GM23338 (cell line): Measurements from ENCODE around the gene COL4A1.

Experiments
- CREB1 ChIP-seq: fragments of 250-450 bp; sonication (Bioruptor Pico); IDR thresholded peaks from 2 replicates; pipeline ENCODE4 v1.5.0; 2020; ENCODE audit warnings: low read depth, mild to moderate bottlenecking, moderate library complexity
- EZH2 ChIP-seq: fragments of 200-600 bp; sonication (generic); IDR thresholded peaks from one replicate; pipeline ENCODE4 v1.8.0; 2017; ENCODE audit warnings: antibody characterized with exemption, mild to moderate bottlenecking, low read depth; ENCODE audit not compliant: unreplicated experiment
- EZH2phosphoT487 ChIP-seq: fragments of 200-600 bp; sonication (generic); IDR thresholded peaks from one replicate; pipeline ENCODE4 v1.8.1; 2018; ENCODE audit warnings: antibody characterized with exemption; ENCODE audit not compliant: unreplicated experiment
- JUNB ChIP-seq: IDR thresholded peaks from one replicate; pipeline ENCODE4 v1.6.1; 2016; ENCODE audit warnings: antibody characterized with exemption; ENCODE audit not compliant: unreplicated experiment
- POLR2AphosphoS5 ChIP-seq: IDR thresholded peaks from 2 replicates; pipeline ENCODE4 v1.6.1; 2016; ENCODE audit warnings: antibody characterized with exemption, low read depth
- STAT1 ChIP-seq: IDR thresholded peaks from one replicate; pipeline ENCODE4 v1.6.1; 2016; ENCODE audit warnings: antibody characterized with exemption; ENCODE audit not compliant: unreplicated experiment
- ZNF331 ChIP-seq: fragments of 250-450 bp; sonication (Bioruptor Pico); IDR thresholded peaks from 2 replicates; pipeline ENCODE4 v1.5.0; 2020; ENCODE audit warnings: low read depth, mild to moderate bottlenecking, moderate library complexity
- TF ChIP-seq, protein P1 (sequence below), 2 experiments: fragments of 200-600 bp in 1 of 2; sonication (generic) in 1 of 2; conservative IDR thresholded peaks; 2 replicates each; pipeline versions ENCODE4 v1.5.1 to v1.6.1; 2016 to 2017; ENCODE audit warnings: antibody characterized with exemption in 2 of 2, low read depth in 2 of 2, mild to moderate bottlenecking in 2 of 2, moderate library complexity in 1 of 2
- TF ChIP-seq, protein P2 (sequence below): IDR thresholded peaks from one replicate; pipeline ENCODE4 v1.6.1; 2018; ENCODE audit warnings: antibody characterized with exemption; ENCODE audit not compliant: unreplicated experiment
- TF ChIP-seq, protein P3 (sequence below): IDR thresholded peaks from 2 replicates; pipeline ENCODE4 v1.6.1; 2016; ENCODE audit warnings: antibody characterized with exemption
- TF ChIP-seq, protein P4 (sequence below): fragments of 250-450 bp; sonication (Bioruptor Pico); IDR thresholded peaks from 2 replicates; pipeline ENCODE4 v1.5.0; 2020; ENCODE audit warnings: mild to moderate bottlenecking, moderate library complexity

DNA sequence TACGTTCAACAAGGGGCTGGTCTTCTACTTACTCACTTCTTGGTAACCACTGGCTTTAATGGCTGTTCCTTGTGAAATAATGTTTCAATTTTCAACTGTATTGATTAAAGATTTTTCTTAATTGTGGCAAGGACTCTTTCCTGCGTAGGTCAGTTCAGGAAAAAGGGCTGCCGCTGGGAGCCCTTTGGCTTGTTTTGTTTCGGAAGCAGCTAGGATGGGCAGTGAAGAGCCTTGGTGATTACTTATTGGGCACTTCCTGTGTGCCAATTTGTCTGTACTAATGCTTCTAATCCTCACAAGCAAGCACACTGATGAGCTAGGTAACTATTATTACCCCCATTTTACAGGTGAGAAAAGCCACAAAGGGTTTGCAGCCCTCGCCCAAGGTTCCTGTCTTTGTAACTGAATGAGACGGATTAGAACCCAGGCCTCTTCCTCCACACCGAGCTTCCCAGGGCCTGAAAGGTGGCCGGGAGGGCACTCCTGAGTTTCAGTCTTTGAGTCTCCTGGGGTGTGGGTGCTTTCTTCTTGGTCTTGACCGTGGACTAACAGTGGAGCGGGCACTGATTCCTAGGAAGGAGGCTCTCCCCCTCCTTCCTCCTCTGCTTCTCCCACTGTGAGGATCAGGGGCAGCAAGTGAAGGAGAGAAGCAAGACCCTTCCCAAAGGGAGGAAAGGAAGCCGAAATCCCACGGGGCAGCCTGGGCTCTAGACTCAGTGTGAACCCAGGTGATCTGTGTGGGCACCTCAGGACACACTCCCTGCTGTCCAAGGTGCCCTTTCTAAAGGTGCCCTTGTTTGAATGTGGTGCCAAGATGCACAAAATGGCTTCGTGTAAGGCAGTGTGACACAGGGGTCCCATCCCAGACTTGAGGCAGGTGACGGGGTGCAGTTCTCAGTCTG lies 3.8 kb upstream of the COL4A1 start:
- TF ChIP-seq ZNF331 (CRISPR knock-in tag) (no peak), EZH2 (no peak), JUNB (no peak), POLR2AphosphoS5 (no peak), CREB1 (CRISPR knock-in tag) (no peak), STAT1 (no peak), EZH2phosphoT487 (no peak)
- TF ChIP-seq, protein P1, sequence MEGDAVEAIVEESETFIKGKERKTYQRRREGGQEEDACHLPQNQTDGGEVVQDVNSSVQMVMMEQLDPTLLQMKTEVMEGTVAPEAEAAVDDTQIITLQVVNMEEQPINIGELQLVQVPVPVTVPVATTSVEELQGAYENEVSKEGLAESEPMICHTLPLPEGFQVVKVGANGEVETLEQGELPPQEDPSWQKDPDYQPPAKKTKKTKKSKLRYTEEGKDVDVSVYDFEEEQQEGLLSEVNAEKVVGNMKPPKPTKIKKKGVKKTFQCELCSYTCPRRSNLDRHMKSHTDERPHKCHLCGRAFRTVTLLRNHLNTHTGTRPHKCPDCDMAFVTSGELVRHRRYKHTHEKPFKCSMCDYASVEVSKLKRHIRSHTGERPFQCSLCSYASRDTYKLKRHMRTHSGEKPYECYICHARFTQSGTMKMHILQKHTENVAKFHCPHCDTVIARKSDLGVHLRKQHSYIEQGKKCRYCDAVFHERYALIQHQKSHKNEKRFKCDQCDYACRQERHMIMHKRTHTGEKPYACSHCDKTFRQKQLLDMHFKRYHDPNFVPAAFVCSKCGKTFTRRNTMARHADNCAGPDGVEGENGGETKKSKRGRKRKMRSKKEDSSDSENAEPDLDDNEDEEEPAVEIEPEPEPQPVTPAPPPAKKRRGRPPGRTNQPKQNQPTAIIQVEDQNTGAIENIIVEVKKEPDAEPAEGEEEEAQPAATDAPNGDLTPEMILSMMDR (conservative IDR thresholded peaks at IDR 0.05; ENCODE audit: low read depth in 2 of 2) = no peak
- TF ChIP-seq, protein P2, sequence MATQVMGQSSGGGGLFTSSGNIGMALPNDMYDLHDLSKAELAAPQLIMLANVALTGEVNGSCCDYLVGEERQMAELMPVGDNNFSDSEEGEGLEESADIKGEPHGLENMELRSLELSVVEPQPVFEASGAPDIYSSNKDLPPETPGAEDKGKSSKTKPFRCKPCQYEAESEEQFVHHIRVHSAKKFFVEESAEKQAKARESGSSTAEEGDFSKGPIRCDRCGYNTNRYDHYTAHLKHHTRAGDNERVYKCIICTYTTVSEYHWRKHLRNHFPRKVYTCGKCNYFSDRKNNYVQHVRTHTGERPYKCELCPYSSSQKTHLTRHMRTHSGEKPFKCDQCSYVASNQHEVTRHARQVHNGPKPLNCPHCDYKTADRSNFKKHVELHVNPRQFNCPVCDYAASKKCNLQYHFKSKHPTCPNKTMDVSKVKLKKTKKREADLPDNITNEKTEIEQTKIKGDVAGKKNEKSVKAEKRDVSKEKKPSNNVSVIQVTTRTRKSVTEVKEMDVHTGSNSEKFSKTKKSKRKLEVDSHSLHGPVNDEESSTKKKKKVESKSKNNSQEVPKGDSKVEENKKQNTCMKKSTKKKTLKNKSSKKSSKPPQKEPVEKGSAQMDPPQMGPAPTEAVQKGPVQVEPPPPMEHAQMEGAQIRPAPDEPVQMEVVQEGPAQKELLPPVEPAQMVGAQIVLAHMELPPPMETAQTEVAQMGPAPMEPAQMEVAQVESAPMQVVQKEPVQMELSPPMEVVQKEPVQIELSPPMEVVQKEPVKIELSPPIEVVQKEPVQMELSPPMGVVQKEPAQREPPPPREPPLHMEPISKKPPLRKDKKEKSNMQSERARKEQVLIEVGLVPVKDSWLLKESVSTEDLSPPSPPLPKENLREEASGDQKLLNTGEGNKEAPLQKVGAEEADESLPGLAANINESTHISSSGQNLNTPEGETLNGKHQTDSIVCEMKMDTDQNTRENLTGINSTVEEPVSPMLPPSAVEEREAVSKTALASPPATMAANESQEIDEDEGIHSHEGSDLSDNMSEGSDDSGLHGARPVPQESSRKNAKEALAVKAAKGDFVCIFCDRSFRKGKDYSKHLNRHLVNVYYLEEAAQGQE = no peak
- TF ChIP-seq, protein P3, sequence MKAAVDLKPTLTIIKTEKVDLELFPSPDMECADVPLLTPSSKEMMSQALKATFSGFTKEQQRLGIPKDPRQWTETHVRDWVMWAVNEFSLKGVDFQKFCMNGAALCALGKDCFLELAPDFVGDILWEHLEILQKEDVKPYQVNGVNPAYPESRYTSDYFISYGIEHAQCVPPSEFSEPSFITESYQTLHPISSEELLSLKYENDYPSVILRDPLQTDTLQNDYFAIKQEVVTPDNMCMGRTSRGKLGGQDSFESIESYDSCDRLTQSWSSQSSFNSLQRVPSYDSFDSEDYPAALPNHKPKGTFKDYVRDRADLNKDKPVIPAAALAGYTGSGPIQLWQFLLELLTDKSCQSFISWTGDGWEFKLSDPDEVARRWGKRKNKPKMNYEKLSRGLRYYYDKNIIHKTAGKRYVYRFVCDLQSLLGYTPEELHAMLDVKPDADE = no peak
- TF ChIP-seq, protein P4, sequence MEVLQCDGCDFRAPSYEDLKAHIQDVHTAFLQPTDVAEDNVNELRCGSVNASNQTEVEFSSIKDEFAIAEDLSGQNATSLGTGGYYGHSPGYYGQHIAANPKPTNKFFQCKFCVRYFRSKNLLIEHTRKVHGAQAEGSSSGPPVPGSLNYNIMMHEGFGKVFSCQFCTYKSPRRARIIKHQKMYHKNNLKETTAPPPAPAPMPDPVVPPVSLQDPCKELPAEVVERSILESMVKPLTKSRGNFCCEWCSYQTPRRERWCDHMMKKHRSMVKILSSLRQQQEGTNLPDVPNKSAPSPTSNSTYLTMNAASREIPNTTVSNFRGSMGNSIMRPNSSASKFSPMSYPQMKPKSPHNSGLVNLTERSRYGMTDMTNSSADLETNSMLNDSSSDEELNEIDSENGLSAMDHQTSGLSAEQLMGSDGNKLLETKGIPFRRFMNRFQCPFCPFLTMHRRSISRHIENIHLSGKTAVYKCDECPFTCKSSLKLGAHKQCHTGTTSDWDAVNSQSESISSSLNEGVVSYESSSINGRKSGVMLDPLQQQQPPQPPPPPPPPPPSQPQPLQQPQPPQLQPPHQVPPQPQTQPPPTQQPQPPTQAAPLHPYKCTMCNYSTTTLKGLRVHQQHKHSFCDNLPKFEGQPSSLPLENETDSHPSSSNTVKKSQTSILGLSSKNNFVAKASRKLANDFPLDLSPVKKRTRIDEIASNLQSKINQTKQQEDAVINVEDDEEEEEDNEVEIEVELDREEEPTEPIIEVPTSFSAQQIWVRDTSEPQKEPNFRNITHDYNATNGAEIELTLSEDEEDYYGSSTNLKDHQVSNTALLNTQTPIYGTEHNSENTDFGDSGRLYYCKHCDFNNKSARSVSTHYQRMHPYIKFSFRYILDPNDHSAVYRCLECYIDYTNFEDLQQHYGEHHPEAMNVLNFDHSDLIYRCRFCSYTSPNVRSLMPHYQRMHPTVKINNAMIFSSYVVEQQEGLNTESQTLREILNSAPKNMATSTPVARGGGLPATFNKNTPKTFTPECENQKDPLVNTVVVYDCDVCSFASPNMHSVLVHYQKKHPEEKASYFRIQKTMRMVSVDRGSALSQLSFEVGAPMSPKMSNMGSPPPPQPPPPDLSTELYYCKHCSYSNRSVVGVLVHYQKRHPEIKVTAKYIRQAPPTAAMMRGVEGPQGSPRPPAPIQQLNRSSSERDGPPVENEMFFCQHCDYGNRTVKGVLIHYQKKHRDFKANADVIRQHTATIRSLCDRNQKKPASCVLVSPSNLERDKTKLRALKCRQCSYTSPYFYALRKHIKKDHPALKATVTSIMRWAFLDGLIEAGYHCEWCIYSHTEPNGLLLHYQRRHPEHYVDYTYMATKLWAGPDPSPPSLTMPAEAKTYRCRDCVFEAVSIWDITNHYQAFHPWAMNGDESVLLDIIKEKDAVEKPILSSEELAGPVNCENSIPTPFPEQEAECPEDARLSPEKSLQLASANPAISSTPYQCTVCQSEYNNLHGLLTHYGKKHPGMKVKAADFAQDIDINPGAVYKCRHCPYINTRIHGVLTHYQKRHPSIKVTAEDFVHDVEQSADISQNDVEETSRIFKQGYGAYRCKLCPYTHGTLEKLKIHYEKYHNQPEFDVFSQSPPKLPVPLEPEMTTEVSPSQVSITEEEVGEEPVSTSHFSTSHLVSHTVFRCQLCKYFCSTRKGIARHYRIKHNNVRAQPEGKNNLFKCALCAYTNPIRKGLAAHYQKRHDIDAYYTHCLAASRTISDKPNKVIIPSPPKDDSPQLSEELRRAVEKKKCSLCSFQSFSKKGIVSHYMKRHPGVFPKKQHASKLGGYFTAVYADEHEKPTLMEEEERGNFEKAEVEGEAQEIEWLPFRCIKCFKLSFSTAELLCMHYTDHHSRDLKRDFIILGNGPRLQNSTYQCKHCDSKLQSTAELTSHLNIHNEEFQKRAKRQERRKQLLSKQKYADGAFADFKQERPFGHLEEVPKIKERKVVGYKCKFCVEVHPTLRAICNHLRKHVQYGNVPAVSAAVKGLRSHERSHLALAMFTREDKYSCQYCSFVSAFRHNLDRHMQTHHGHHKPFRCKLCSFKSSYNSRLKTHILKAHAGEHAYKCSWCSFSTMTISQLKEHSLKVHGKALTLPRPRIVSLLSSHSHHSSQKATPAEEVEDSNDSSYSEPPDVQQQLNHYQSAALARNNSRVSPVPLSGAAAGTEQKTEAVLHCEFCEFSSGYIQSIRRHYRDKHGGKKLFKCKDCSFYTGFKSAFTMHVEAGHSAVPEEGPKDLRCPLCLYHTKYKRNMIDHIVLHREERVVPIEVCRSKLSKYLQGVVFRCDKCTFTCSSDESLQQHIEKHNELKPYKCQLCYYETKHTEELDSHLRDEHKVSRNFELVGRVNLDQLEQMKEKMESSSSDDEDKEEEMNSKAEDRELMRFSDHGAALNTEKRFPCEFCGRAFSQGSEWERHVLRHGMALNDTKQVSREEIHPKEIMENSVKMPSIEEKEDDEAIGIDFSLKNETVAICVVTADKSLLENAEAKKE (CRISPR knock-in tag) = no peak
